Ectodermal cell (in vitro differentiated cells): ENCODE results near the gene POLA2.

Experiments used
- H3K27ac ChIP-seq: 2 replicates; pipeline ENCODE4 v1.7.0; 2013; ENCODE audit warnings: mild to moderate bottlenecking, low read depth, low read length; ENCODE audit not compliant: insufficient read depth, poor library complexity, severe bottlenecking
- H3K27me3 ChIP-seq: 2 replicates; pipeline ENCODE4 v1.7.0; 2013; ENCODE audit warnings: mild to moderate bottlenecking, low read length; ENCODE audit not compliant: insufficient read depth, control insufficient read depth, poor library complexity, severe bottlenecking
- H3K36me3 ChIP-seq: one replicate; pipeline ENCODE4 v1.7.0; 2013; ENCODE audit warnings: low read length; ENCODE audit not compliant: control insufficient read depth, insufficient read depth
- H3K4me1 ChIP-seq: one replicate; pipeline ENCODE4 v1.7.0; 2013; ENCODE audit warnings: low read length; ENCODE audit not compliant: control insufficient read depth, insufficient read depth
- H3K4me3 ChIP-seq: 2 replicates; pipeline ENCODE4 v1.7.0; 2013; ENCODE audit warnings: low read depth, low read length, control low read depth; ENCODE audit not compliant: insufficient read depth
- H3K9me3 ChIP-seq: 2 replicates; pipeline ENCODE4 v1.7.0; 2013; ENCODE audit warnings: mild to moderate bottlenecking, low read length, moderate library complexity; ENCODE audit not compliant: control insufficient read depth
- WGBS, 2 experiments: methylation state at CpG; one replicate each; pipeline ENCODE4 v1.1.7; 2013; ENCODE audit warnings: missing lambda C conversion rate in 2 of 2; 5-methylcytosine and 5-hydroxymethylcytosine counted together

The POLA2 gene

DNA sequence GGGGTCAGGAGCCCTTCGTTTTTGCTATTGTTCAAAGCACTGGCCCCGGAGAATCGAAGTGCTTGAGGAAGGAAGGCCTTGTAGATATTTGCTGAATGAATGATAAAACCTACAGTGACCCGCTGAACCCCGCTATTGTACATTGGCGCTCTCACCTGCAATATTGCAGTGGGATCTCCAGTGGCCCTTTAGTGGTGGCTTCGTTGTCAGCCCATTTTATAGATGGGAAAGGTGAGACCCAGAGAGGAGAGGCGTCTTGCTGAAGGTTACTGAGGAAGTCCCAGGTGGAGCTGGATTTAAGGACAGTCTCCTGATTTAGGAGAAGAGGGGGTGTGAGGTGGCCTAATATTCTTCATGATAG, 54.1 kb downstream of the POLA2 start:
- H3K27me3 ChIP-seq = peaks cover 20% of the 10 kb centered on the region
- H3K9me3 ChIP-seq = no peaks in the 10 kb centered on the region
- no peak overlapping the region for H3K4me3 ChIP-seq
- H3K27ac ChIP-seq = no peak overlapping the region
- 39 to 43% methylated on average over 8 of the region's 8 CpGs for WGBS, 2 experiments
- no peaks in the 10 kb centered on the region for H3K36me3 ChIP-seq
- H3K4me1 ChIP-seq = peaks cover 26% of the 10 kb centered on the region

DNA sequence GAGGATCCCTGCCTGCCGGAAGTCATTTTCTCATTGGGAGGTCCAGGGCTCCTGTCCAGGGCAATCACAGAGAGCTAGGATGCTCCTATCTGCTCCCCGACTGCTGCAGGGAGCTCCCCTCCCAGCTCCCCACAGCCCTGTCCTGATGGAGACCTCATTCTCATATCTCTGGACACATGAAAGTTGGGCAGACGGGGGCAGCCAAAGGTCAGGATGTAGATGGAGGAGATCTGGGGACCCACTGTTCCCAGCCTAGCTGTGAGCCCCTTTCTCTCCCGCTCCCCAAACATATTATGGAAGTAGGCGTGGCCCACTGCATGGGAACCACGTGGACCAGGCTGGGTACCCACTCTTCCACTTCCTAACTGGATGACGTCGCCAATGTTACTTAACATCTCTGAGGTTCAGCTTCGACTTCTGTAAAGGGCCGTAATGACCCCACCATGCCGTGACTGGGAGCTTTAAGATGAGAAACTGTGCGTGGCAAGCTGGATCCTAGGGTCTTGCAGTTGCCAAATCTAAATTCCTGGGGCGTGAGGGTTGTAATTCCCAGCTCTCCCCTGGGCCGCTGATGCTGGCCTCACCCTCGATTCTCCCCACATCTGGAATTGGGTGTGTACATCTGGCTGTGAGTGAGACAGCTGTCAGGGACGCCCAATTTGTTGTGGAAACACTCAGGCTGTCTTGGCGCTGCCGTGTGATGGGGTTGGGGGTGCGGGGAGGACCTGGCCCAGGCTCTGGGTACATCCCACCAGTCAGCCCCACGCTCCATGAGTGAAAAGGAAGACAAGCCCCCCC, 54.7 kb downstream of the POLA2 start:
- peaks cover 20% of the 10 kb centered on the region for H3K4me1 ChIP-seq
- no peak overlapping the region for H3K27ac ChIP-seq
- H3K9me3 ChIP-seq = no peaks in the 10 kb centered on the region
- no peaks in the 10 kb centered on the region for H3K36me3 ChIP-seq
- 60 to 67% methylated on average over 20 of the region's 20 CpGs for WGBS, 2 experiments
- H3K4me3 ChIP-seq = no peak overlapping the region
- peaks cover 20% of the 10 kb centered on the region for H3K27me3 ChIP-seq

DNA sequence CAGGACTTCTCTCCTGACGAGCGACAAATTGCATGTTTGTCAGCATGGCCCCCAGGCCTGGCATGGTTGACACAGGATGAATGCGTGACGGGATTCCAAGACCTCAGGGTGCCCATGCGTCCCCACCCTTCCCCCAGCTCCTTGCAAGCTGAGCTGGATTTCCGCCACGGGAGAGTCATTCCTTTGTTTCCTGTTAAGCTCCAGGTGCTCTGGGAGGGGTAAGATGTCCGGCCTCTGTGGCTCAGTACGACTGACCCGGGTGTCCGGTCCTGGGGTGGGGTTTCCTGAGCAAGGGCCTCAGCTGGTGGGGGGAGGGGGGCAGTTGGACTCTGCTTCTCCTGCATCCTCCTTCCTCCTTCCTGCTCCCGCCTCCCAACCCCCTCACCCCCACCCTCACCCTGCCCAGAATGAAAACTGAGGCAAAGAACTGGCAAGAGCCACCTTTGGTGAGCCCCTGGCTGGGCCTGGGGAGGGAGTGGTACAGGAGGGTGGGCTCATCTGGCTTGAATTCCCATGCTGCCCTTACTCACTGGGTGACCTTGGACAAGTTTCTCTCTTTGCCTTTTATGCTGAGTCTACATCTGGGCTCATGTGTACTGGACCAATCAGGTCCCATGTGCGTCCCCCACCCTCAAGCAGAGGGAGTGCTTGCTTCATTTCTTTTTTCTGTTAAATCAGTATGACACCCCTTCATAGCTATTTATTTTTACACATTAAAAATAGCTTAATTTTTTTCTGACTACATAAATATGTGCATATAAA, 55.4 kb downstream of the POLA2 start:
- H3K36me3 ChIP-seq = no peaks in the 10 kb centered on the region
- WGBS, 2 experiments = 15 to 16% methylated on average over 10 of the region's 13 CpGs
- no peak overlapping the region for H3K4me3 ChIP-seq
- peaks cover 16% of the 10 kb centered on the region for H3K4me1 ChIP-seq
- H3K9me3 ChIP-seq = no peaks in the 10 kb centered on the region
- peaks cover 20% of the 10 kb centered on the region for H3K27me3 ChIP-seq
- no peak overlapping the region for H3K27ac ChIP-seq

DNA sequence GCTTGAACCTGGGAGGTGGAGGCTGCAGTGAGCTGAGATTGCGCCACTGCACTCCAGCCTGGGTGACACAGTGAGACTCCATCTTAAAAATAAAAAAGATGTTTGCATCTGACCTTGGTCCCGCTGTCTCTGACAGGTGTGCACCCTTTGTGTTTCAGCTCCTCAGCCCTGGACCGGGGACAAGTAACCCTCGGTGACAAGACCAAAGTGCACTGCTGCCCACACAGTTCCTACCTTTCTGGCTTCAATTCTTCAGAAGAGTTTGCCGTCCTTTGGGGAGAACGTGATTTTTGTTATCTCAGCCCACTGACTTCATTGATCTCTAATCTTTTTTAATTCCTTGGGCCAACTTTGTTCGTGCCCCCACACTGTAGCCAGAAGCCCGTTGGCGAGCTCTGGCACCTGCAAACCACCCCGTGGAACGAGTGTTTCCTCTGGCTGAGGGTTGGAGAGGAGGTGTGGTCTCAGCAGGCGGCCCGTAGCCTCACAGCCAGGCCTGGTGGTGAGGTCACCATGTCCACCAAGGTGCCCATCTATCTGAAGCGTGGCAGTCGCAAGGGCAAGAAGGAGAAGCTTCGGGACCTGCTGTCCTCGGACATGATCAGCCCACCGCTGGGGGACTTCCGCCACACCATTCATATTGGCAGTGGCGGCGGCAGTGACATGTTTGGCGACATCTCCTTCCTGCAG, 58.8 kb downstream of the POLA2 start:
- Histone ChIP-seq H3K27me3 (peaks cover 4% of the 10 kb centered on the region), H3K4me3 (no peak overlapping the region), H3K9me3 (no peaks in the 10 kb centered on the region), H3K4me1 (peaks cover 12% of the 10 kb centered on the region), H3K36me3 (no peaks in the 10 kb centered on the region), H3K27ac (no peak overlapping the region)
- 93 to 95% methylated on average over 22 of the region's 22 CpGs for WGBS, 2 experiments

DNA sequence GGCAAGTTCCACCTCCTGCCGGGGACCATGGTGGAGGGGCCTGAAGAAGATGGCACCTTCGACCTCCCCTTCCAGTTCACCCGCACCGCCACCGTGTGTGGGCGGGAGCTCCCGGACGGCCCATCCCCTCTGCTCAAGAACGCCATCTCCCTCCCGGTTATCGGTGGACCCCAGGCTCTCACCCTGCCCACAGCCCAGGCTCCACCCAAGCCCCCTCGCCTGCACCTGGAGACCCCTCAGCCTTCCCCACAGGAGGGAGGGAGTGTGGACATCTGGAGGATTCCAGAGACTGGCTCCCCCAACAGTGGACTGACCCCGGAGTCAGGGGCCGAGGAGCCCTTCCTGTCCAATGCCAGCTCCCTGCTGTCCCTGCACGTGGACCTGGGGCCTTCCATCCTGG, 59.3 kb downstream of the POLA2 start:
- Histone ChIP-seq H3K9me3 (no peaks in the 10 kb centered on the region), H3K27ac (no peak overlapping the region), H3K4me1 (peaks cover 12% of the 10 kb centered on the region), H3K36me3 (no peaks in the 10 kb centered on the region), H3K4me3 (no peak overlapping the region), H3K27me3 (peaks cover 3% of the 10 kb centered on the region)
- WGBS, 2 experiments = 94 to 95% methylated on average over 15 of the region's 15 CpGs

DNA sequence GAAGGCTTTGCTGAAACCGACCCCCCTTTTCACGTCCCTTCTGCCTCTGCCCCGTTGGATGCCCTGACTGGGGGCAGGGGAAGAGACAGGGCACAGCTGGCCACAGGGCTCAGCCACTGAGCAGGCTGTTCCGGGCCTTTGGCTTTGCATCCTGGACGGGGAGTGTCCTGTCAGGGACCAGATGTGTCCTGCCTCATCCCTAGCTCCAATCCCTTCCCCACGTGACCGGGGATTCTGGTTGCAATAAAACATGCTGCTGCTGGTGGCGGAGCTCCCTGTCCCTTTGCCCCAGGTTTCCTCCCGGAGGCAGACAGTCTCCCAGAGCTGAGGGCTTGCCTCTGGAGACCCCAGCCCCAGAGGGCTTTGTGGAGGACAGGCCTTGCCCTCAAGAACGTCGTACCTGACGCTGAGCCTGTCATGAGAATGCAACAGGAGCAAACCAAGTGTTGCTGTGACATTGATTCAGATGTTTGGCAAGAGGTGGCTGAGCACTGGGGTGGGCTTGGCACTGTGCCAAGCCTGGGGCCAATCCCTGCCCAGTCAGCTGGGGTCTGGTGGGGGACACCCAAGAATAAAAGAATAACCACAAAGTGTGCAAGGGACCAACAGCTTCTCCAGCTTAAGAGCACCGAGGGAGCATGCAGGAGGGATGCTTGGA, 60.2 kb downstream of the POLA2 start:
- H3K9me3 ChIP-seq = no peaks in the 10 kb centered on the region
- no peaks in the 10 kb centered on the region for H3K36me3 ChIP-seq
- no peaks in the 10 kb centered on the region for H3K27me3 ChIP-seq
- WGBS, 2 experiments = 94% methylated on average over 13 of the region's 13 CpGs
- no peak overlapping the region for H3K4me3 ChIP-seq
- peaks cover 3% of the 10 kb centered on the region for H3K4me1 ChIP-seq
- no peak overlapping the region for H3K27ac ChIP-seq

DNA sequence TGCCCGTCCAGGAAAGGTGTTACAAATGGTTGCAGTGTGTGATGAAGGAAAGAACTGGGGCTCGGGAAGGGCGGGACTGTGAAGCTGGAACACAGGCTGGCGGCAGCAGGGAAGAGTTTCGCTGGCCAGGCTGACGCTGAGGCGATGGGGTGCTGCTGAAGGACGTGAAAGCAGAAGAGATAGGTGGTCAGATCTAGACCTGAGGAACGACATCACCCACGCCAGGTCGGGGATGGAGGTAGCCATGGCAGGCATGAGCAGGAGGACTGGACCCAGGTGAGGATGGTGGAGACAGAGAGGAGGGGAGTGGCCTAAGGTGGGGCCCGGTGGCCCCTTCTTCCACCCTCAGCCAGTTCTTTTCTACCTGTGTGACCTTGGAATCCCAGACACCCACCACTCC, 62.1 kb downstream of the POLA2 start:
- no peaks in the 10 kb centered on the region for H3K36me3 ChIP-seq
- 86 to 89% methylated on average over 11 to 12 of the region's 12 CpGs for WGBS, 2 experiments
- H3K4me1 ChIP-seq = no peaks in the 10 kb centered on the region
- H3K27ac ChIP-seq = no peak overlapping the region
- no peaks in the 10 kb centered on the region for H3K27me3 ChIP-seq
- H3K9me3 ChIP-seq = no peaks in the 10 kb centered on the region
- no peak overlapping the region for H3K4me3 ChIP-seq

DNA sequence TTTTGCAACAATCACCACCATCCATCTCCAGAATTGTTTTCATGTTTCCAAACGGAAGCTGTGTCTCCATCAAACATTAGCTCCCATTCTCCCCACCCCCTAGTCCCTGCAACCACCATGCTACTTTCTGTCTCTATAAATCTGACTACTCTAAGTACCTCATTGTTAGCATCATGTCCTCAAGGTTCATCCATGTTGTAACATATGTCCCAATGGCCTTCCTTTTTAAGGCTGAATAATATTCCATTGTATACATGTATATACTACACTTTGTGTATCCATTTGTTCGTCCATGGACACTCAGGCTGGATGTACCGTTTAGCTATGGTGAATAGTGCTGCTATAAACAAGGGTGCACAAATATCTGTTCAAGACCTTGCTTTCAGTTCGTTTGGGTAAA, 63.7 kb downstream of the POLA2 start:
- H3K9me3 ChIP-seq = no peaks in the 10 kb centered on the region
- no peak overlapping the region for H3K4me3 ChIP-seq
- H3K4me1 ChIP-seq = no peaks in the 10 kb centered on the region
- no peak overlapping the region for H3K27ac ChIP-seq
- 95 to 96% methylated on average over 4 of the region's 4 CpGs for WGBS, 2 experiments
- no peaks in the 10 kb centered on the region for H3K27me3 ChIP-seq
- no peaks in the 10 kb centered on the region for H3K36me3 ChIP-seq

DNA sequence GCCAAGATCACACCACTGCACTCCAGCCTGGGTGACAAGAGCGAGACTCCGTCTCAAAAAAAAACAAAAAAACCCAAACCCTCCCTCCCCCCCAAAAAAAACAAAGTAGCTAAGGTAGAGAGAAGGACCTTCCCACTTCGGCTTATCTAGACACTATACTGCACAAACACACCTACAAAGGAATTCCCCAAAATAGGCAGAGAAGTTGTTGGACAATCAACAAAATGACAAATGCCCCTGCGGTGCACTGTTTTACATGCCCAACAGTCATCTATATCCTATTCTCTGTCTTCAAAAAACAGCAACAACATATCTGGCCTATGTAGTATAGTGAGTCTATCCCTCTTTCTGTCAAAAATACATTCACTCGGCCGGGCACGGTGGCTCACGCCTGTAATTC, 65.3 kb downstream of the POLA2 start:
- Histone ChIP-seq H3K9me3 (no peaks in the 10 kb centered on the region), H3K4me1 (no peaks in the 10 kb centered on the region), H3K27ac (no peak overlapping the region), H3K27me3 (no peaks in the 10 kb centered on the region), H3K36me3 (no peaks in the 10 kb centered on the region), H3K4me3 (no peak overlapping the region)
- 91 to 93% methylated on average over 7 to 8 of the region's 8 CpGs for WGBS, 2 experiments

DNA sequence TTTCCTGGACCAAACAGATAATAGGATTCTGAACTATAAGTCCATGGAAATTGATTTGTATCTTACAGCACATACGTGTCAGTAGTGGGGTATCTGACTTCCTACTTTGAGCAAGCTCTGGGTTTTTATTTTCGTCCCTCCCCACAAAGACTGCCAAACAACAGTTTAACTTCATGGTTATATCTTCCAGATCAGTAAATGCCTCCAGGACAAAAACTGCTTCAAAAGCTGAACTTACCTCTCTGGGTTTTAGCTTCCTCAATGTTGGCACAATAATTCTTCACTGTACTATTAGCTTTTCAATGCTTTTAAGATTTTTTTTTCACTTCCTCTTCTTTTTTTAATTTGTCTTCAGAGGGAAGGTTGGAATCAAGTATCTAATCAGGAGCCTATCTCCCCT, 67.7 kb downstream of the POLA2 start:
- no peaks in the 10 kb centered on the region for H3K27me3 ChIP-seq
- H3K4me3 ChIP-seq = no peak overlapping the region
- H3K36me3 ChIP-seq = no peaks in the 10 kb centered on the region
- no peak overlapping the region for H3K27ac ChIP-seq
- WGBS, 2 experiments = 90 to 91% methylated on average over 2 of the region's 2 CpGs
- H3K4me1 ChIP-seq = no peaks in the 10 kb centered on the region
- H3K9me3 ChIP-seq = no peaks in the 10 kb centered on the region
